Mesothelial cell of epicardium (in vitro differentiated cells): ENCODE results near the gene SPRING1. TPM values are rescaled to one million over a fixed set of nuclear protein-coding genes. Genes with fewer than 3 reads are reported as not detected.

Experiments
- DNase-seq, 2 experiments: peaks; one replicate each; pipeline ENCODE4 v3.0.0; 2021; ENCODE audit warnings: low spot score in 2 of 2; ENCODE audit not compliant: unreplicated experiment in 2 of 2
- H3K27ac Mint-ChIP-seq: 2 replicates; pipeline ENCODE4 v1.8.0; 2021; ENCODE audit warnings: mixed read lengths
- H3K27me3 Mint-ChIP-seq: 2 replicates; pipeline ENCODE4 v1.8.0; 2021; ENCODE audit warnings: low read depth, mixed read lengths
- H3K36me3 Mint-ChIP-seq: 2 replicates; pipeline ENCODE4 v1.8.0; 2021; ENCODE audit warnings: mixed read lengths
- H3K4me1 Mint-ChIP-seq: 2 replicates; pipeline ENCODE4 v1.8.0; 2021; ENCODE audit warnings: mixed read lengths
- H3K4me3 Mint-ChIP-seq: 2 replicates; pipeline ENCODE4 v1.8.0; 2021; ENCODE audit warnings: mild to moderate bottlenecking, moderate library complexity, mixed read lengths
- H3K9me3 Mint-ChIP-seq: 2 replicates; pipeline ENCODE4 v1.8.0; 2021; ENCODE audit warnings: mixed read lengths
- total RNA-seq: library from RNA; stranded (reverse); gene quantifications from 3 replicates; pipeline ENCODE4 v1.2.1, GENCODE V29; 2021
- TF ChIP-seq, protein P1 (sequence below): fragments of 200-600 bp; sonication (generic); IDR thresholded peaks from one replicate; pipeline ENCODE4 v1.5.0; 2021; ENCODE audit warnings: antibody characterized with exemption; ENCODE audit not compliant: unreplicated experiment

Gene SPRING1, protein sequence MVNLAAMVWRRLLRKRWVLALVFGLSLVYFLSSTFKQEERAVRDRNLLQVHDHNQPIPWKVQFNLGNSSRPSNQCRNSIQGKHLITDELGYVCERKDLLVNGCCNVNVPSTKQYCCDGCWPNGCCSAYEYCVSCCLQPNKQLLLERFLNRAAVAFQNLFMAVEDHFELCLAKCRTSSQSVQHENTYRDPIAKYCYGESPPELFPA
- 34.3 to 36.2 TPM (median 35.8 TPM) in 3 replicates for total RNA-seq

DNA sequence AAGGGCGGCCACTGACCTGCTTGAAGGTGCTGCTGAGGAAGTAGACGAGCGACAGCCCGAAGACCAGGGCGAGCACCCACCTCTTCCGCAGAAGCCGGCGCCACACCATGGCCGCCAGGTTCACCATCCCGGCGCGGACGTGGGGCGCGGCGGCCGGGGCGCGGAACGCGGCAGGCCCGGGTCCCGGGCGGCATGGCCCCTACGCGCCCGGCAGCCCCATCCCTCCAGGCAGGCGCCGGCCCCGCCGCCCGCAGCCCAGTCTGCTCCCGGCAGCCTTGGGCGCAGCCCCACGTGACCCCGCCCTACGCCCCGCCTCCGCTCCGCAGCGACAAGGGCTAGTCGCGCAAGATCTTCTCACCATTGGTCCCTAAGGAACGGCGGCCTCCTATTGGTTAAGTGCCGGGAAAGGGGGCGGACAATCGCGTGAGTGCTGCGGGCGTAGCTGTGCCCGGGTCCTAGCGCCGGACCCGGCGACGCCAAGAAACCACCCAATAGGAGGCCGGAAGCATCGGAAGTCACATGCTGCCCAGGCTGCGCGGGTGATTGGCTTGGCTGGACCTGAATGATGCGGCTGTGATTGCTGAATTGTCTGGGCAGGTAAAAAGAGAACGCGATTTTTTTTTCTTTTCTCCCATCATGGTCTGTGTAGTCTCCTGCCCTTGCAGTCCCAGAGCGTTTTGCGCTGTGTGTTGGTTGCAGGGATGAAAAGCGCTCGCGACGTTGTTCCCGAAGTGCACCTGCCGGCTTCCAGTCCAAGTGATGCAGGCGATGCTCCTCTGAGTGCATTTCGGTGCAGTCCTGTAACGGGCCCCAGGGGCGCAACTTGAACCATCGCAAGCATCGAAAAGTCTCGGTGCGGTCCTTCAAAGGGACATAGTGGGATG, at the start of gene SPRING1, which contains the start of gene RNFT2:
SPRING1 (minus strand) TSS at position 296 of the 884 bp plus-strand sequence; CDS start at position 127, 169 bp downstream.
RNFT2 (plus strand) TSS at position 542 of the 884 bp plus-strand sequence. CDS start 2,183 bp downstream, outside the sequence.
- H3K4me3 Mint-ChIP-seq, result peak within 1 kb of the TSS; percentile 87
- DNase-seq, result peak; percentile 97 to 98
- H3K27ac Mint-ChIP-seq, result peak within 1 kb of the TSS; percentile 90
- H3K4me1 Mint-ChIP-seq, result peaks cover 18% of the 10 kb centered on the region
- H3K9me3 Mint-ChIP-seq, result no peaks in the 10 kb centered on the region
- TF ChIP-seq, protein P1, sequence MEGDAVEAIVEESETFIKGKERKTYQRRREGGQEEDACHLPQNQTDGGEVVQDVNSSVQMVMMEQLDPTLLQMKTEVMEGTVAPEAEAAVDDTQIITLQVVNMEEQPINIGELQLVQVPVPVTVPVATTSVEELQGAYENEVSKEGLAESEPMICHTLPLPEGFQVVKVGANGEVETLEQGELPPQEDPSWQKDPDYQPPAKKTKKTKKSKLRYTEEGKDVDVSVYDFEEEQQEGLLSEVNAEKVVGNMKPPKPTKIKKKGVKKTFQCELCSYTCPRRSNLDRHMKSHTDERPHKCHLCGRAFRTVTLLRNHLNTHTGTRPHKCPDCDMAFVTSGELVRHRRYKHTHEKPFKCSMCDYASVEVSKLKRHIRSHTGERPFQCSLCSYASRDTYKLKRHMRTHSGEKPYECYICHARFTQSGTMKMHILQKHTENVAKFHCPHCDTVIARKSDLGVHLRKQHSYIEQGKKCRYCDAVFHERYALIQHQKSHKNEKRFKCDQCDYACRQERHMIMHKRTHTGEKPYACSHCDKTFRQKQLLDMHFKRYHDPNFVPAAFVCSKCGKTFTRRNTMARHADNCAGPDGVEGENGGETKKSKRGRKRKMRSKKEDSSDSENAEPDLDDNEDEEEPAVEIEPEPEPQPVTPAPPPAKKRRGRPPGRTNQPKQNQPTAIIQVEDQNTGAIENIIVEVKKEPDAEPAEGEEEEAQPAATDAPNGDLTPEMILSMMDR, result peak; percentile 14
- no peaks in the 10 kb centered on the region for H3K27me3 Mint-ChIP-seq
- peaks cover 15% of the 10 kb centered on the region for H3K36me3 Mint-ChIP-seq

DNA sequence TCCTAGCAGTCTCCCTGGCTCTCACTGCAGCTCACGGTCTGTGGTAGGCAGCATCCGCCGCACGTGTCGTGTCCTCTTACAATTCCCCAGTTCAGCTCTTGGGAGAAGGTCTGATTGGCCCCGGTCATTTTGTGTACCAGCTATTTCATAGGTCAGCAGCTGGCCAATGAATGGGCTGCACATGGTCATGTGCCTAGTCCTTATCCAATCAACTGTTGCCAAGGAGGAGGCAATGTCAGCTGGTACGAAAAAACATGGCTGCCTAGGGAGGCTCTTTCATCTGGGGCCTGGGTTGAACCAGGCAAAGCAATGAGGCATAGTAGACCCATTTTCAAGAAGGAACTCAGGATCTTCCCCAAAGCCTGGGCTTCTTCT, 46.4 kb upstream of the SPRING1 start:
- Mint-ChIP-seq H3K36me3 (peaks cover 24% of the 10 kb centered on the region), H3K27ac (no peak overlapping the region), H3K9me3 (no peaks in the 10 kb centered on the region), H3K4me1 (no peaks in the 10 kb centered on the region), H3K27me3 (no peaks in the 10 kb centered on the region), H3K4me3 (no peak overlapping the region)
- DNase-seq, result no peak
- TF ChIP-seq, protein P1, result no peak

DNA sequence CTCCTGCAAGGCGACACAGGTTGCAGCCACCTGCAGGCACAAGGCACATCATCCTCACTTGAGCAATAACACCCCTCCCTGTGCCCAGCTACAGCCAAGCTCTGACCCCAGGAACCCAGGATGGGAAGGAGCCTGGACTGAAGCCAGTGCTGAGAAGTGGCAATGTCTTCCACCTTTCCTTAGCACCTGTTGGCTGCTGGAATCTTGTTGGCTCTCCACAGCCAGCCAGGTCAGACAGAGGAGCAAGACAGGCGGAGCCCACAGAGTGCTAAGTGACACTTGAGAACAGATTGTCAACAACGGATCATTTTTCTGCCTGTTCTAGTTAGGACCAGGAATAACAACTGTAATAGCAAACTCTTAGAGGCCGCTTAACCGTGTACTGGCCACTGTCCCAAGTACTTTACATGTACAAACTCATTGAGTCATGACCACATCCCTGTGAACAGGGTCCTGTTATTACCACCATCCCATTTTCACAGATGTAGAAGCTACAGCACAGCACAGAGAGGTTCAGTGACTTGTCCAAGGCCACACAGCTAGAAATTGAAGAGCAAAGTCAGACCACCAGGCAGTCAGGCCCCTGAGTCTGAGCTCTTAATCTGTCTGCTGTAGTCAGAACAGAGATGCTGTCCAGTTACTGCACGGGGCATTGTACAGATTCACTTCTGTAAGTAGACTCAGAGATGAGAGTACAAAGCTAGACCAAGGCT, 45.8 kb upstream of the SPRING1 start:
- Mint-ChIP-seq H3K9me3 (no peaks in the 10 kb centered on the region), H3K27ac (no peak overlapping the region), H3K4me1 (no peaks in the 10 kb centered on the region), H3K36me3 (peaks cover 24% of the 10 kb centered on the region), H3K27me3 (no peaks in the 10 kb centered on the region), H3K4me3 (no peak overlapping the region)
- DNase-seq, result no peak
- TF ChIP-seq, protein P1, result no peak

DNA sequence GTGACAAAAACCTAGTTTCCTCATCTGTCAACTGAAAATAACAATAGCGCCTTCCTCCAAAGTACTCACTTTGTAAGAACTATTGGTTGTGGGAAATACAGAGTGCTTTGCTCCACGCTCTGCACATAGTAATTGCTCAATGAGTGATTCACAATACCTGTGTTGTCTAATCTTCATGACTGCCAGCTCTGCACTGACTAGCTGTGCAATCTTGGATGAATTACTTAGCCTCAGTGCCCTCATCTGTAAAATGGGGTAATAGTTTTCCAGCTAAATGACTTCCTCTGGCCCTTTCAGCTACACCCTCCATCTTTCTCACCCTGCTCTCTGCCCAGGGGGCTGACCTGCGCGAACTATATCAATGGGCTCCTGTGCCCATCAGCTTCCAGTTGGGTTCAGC, 43.1 kb upstream of the SPRING1 start:
- Mint-ChIP-seq H3K4me3 (no peak overlapping the region), H3K36me3 (peaks cover 14% of the 10 kb centered on the region), H3K27ac (no peak overlapping the region), H3K9me3 (no peaks in the 10 kb centered on the region), H3K4me1 (no peaks in the 10 kb centered on the region), H3K27me3 (no peaks in the 10 kb centered on the region)
- TF ChIP-seq, protein P1, result no peak
- DNase-seq, result no peak

DNA sequence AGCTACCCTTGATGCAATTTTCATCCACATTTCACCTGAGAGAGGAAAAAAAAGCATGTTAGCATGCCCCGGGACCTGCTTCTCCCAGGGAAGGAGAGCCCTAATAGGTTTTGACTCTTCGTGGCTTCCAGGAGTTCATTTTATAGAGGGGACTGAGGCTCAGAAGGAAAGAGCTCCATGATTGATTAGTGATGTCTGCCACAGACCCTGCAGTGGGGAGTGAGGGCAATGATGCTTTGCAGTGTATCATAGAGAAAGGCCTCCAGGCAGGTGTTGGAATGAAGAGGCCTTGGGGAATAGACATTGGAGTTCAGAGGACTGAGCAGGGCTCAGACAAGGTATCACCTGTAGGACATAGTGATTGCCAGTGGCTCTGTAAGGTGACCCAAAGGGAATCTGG, 41.7 kb upstream of the SPRING1 start:
- Mint-ChIP-seq H3K9me3 (no peaks in the 10 kb centered on the region), H3K4me1 (no peaks in the 10 kb centered on the region), H3K4me3 (no peak overlapping the region), H3K27me3 (no peaks in the 10 kb centered on the region), H3K27ac (no peak overlapping the region), H3K36me3 (peaks cover 10% of the 10 kb centered on the region)
- TF ChIP-seq, protein P1, result no peak
- no peak for DNase-seq
